ENCODE data around the gene ECM1. TPM values are rescaled to one million over a fixed set of nuclear protein-coding genes. Genes with fewer than 3 reads are reported as not detected.

Gene ECM1
- total RNA-seq, 1 donor from 2014 or later: 31.5 TPM

DNA sequence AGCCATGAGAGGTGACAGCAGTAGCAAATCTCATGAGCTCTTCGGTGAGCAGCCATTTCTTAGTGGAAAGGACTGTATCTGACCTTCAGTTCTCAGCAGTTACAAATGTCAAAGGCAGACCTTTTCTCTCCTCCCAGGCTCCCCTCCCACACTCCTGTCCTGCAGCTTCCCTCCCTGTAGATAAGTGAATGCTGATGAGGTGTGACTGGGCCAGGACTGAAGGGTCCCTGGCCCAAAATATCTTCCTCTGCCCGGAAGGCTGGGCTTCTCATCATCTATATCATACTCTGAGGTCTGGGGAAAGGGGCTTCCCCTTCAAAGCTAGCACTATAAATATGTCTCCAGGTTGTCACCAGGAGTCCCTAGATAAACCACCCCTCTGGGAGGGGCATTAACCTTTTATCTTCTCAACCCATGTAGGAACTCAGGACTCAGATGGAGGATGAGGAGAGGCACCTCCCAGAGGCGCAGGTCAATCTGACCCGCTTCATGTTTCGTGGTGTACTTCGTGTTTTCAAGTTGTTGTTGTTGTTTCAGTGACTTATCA is 37.6 kb downstream of the ECM1 start:
- no peak for DNase-seq (ENCODE audit: extremely low spot score, unreplicated experiment)
- peaks cover 4% of the 10 kb centered on the region for H3K27me3 Mint-ChIP-seq
- H3K4me3 Mint-ChIP-seq: no peak overlapping the region
- TF ChIP-seq, protein P1, sequence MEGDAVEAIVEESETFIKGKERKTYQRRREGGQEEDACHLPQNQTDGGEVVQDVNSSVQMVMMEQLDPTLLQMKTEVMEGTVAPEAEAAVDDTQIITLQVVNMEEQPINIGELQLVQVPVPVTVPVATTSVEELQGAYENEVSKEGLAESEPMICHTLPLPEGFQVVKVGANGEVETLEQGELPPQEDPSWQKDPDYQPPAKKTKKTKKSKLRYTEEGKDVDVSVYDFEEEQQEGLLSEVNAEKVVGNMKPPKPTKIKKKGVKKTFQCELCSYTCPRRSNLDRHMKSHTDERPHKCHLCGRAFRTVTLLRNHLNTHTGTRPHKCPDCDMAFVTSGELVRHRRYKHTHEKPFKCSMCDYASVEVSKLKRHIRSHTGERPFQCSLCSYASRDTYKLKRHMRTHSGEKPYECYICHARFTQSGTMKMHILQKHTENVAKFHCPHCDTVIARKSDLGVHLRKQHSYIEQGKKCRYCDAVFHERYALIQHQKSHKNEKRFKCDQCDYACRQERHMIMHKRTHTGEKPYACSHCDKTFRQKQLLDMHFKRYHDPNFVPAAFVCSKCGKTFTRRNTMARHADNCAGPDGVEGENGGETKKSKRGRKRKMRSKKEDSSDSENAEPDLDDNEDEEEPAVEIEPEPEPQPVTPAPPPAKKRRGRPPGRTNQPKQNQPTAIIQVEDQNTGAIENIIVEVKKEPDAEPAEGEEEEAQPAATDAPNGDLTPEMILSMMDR (conservative IDR thresholded peaks at IDR 0.05): no peak
- no peak overlapping the region for H3K27ac Mint-ChIP-seq
- peaks cover 25% of the 10 kb centered on the region for H3K4me1 Mint-ChIP-seq (ENCODE audit: unreplicated experiment)
- H3K9me3 Mint-ChIP-seq: no peaks in the 10 kb centered on the region
- no peaks in the 10 kb centered on the region for H3K36me3 Mint-ChIP-seq

- no peaks in the 10 kb centered on the region for H3K36me3 Mint-ChIP-seq
- DNase-seq (ENCODE audit: extremely low spot score, unreplicated experiment): no peak
- H3K4me3 Mint-ChIP-seq: no peak overlapping the region
- peaks cover 4% of the 10 kb centered on the region for H3K27me3 Mint-ChIP-seq
- H3K9me3 Mint-ChIP-seq: no peaks in the 10 kb centered on the region
- TF ChIP-seq, protein P1 (conservative IDR thresholded peaks at IDR 0.05): no peak
- H3K4me1 Mint-ChIP-seq (ENCODE audit: unreplicated experiment): peaks cover 30% of the 10 kb centered on the region
- peak overlapping the region; percentile 51 for H3K27ac Mint-ChIP-seq
These were observed 38.5 kb downstream of the ECM1 start for GRCh38 chr1:150546294-150546937.

DNA sequence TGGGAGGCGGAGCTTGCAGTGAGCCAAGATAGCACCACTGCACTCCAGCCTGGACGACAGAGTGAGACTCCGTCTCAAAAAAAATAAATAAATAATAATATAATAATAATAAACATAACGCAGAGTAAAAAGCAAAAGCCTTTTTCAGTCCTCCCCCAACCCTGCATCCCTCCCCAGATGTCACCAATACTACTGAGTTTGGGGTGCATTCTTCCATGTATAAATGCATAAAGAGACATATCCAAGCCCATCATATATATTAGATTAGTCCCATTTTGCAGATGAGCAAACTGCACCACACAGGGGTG is 40.4 kb downstream of the ECM1 start:
- H3K36me3 Mint-ChIP-seq: no peaks in the 10 kb centered on the region
- DNase-seq (ENCODE audit: extremely low spot score, unreplicated experiment): no peak
- peaks cover 4% of the 10 kb centered on the region for H3K27me3 Mint-ChIP-seq
- H3K9me3 Mint-ChIP-seq: no peaks in the 10 kb centered on the region
- H3K4me1 Mint-ChIP-seq (ENCODE audit: unreplicated experiment): peaks cover 36% of the 10 kb centered on the region
- TF ChIP-seq, protein P1 (conservative IDR thresholded peaks at IDR 0.05): no peak
- peak overlapping the region; percentile 80 for H3K27ac Mint-ChIP-seq
- H3K4me3 Mint-ChIP-seq: peak overlapping the region; percentile 87

DNA sequence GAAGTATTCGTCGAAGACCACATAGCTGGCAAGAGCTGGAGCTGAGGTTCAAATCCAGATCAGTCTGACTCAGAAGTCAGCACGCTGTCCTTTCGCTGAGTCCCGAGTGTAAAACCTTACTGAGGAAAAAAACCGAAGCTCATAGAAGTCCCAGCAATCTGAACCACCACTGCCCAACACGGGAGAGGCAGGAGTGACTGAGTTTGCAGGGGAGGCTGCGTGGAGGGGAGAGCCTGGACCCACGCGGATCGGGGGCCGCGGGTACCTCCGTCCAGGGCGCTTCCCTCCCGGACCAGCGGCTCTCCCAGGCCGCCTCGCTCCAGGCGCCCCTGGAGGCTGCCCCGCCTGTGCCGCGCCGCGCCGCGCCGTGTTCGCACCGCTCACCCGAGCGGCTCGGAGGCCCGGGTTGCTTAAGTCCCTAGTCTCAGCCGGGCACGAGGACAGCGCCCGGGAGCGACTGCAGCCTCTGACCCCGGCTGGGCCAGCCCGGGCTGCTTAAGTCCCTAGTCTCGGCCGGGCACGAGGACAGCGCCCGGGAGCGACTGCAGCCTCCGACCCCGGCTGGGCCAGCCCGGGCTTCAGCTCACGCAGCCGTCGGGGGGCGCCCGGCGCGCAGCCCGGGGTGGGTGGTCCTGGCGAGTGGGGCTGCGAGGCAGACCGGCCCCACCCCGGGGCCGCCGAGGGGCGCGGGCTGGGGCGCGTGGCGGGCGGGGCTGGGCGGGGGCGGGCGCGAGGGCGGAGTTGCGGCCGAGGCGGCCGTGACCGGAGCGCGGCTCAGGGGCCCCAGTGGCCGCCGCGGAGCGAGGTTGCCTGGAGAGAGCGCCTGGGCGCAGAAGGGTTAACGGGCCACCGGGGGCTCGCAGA is 41.0 kb downstream of the ECM1 start, which contains the start of gene ADAMTSL4:
ADAMTSL4 (plus strand) TSS at position 777 of the 864 bp plus-strand sequence. CDS start 2,881 bp downstream, outside the sequence.
- Mint-ChIP-seq H3K9me3 (no peaks in the 10 kb centered on the region), H3K27me3 (peaks cover 4% of the 10 kb centered on the region), H3K36me3 (no peaks in the 10 kb centered on the region), H3K4me3 (peak within 1 kb of the TSS; percentile 89), H3K4me1 (ENCODE audit: unreplicated experiment) (peaks cover 31% of the 10 kb centered on the region), H3K27ac (peak within 1 kb of the TSS; percentile 87)
- no peak for DNase-seq (ENCODE audit: extremely low spot score, unreplicated experiment)
- TF ChIP-seq, protein P1 (conservative IDR thresholded peaks at IDR 0.05): peak; percentile 46

GRCh38 chr1:150549496-150550221 is 41.8 kb downstream of the ECM1 start:
- peak overlapping the region; percentile 89 for H3K4me3 Mint-ChIP-seq
- peaks cover 30% of the 10 kb centered on the region for H3K4me1 Mint-ChIP-seq (ENCODE audit: unreplicated experiment)
- TF ChIP-seq, protein P1 (conservative IDR thresholded peaks at IDR 0.05): no peak
- DNase-seq (ENCODE audit: extremely low spot score, unreplicated experiment): no peak
- H3K27ac Mint-ChIP-seq: peak overlapping the region; percentile 87
- H3K36me3 Mint-ChIP-seq: no peaks in the 10 kb centered on the region
- peaks cover 4% of the 10 kb centered on the region for H3K27me3 Mint-ChIP-seq
- H3K9me3 Mint-ChIP-seq: no peaks in the 10 kb centered on the region

All from type B pancreatic cell (in vitro differentiated cells).